Neural progenitor cell (in vitro differentiated cells): ENCODE measurements around the gene IPO9.

ENCODE experiments used
- EZH2 ChIP-seq: fragments of 200-600 bp; sonication (generic); IDR thresholded peaks from 2 replicates; pipeline ENCODE4 v1.6.1; 2017; ENCODE audit warnings: antibody characterized with exemption, mild to moderate bottlenecking, moderate library complexity
- EZH2phosphoT487 ChIP-seq: fragments of 200-600 bp; sonication (generic); IDR thresholded peaks from 2 replicates; pipeline ENCODE4 v1.6.1; 2017; ENCODE audit warnings: antibody characterized with exemption
- TF ChIP-seq, protein P1 (sequence below): fragments of 200-600 bp; sonication (generic); IDR thresholded peaks from 2 replicates; pipeline ENCODE4 v1.5.1; 2017; ENCODE audit warnings: antibody characterized with exemption, mild to moderate bottlenecking

DNA sequence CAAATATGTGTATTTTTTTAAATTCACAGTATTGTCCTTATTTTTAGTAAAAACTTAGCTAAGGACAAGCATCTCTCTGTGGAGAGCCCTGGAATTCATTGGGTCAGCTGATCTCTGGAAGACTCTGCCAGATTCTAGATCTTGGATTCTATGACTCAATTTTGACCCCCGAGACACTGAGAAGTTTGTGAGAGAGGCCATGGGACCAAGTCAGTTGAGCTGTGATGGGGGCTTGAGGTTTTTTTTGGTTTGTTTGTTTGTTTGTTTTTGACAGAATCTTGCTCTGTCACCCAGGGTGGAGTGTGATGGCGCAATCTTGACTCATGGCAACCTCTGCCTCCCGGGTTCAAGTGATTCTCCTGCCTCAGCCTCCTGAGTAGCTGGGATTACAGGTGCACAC lies 73.2 kb downstream of the IPO9 start:
- no peak for TF ChIP-seq EZH2
- TF ChIP-seq, protein P1, sequence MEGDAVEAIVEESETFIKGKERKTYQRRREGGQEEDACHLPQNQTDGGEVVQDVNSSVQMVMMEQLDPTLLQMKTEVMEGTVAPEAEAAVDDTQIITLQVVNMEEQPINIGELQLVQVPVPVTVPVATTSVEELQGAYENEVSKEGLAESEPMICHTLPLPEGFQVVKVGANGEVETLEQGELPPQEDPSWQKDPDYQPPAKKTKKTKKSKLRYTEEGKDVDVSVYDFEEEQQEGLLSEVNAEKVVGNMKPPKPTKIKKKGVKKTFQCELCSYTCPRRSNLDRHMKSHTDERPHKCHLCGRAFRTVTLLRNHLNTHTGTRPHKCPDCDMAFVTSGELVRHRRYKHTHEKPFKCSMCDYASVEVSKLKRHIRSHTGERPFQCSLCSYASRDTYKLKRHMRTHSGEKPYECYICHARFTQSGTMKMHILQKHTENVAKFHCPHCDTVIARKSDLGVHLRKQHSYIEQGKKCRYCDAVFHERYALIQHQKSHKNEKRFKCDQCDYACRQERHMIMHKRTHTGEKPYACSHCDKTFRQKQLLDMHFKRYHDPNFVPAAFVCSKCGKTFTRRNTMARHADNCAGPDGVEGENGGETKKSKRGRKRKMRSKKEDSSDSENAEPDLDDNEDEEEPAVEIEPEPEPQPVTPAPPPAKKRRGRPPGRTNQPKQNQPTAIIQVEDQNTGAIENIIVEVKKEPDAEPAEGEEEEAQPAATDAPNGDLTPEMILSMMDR: no peak
- no peak for TF ChIP-seq EZH2phosphoT487
